Testis (tissue), 3 donors: ENCODE data around the gene EFNA2. TPM values are rescaled to one million over a fixed set of nuclear protein-coding genes. Genes with fewer than 3 reads are reported as not detected.

ENCODE experiments used
- DNase-seq: peaks from one replicate; pipeline ENCODE4 v3.0.0-alpha.2; 2019
- H3K27ac ChIP-seq, 2 donors: fragments of 200-600 bp; sonication (generic); one replicate each; pipeline ENCODE4 v1.5.1; 2019
- H3K27me3 ChIP-seq: fragments of 200-600 bp; sonication (generic); one replicate; pipeline ENCODE4 v1.5.1; 2019
- H3K36me3 ChIP-seq: fragments of 200-600 bp; sonication (generic); one replicate; pipeline ENCODE4 v1.5.1; 2017; ENCODE audit warnings: low read depth; ENCODE audit errors: missing control alignments
- H3K4me1 ChIP-seq: fragments of 200-600 bp; sonication (generic); one replicate; pipeline ENCODE4 v1.5.1; 2019
- H3K4me3 ChIP-seq, 2 donors: fragments of 200-600 bp; sonication (generic); one replicate each; pipeline ENCODE4 v1.5.1; 2017 to 2019
- H3K9me3 ChIP-seq: fragments of 200-600 bp; sonication (generic); one replicate; pipeline ENCODE4 v1.5.1; 2017
- POLR2A ChIP-seq: fragments of 450-650 bp; IDR thresholded peaks from one replicate; pipeline ENCODE4 v1.6.1; 2017; ENCODE audit warnings: antibody characterized with exemption, mild to moderate bottlenecking, moderate library complexity
- WGBS, 2 donors: methylation state at CpG; one replicate each; pipeline ENCODE4 v1.1.5; 2018; 5-methylcytosine and 5-hydroxymethylcytosine counted together
- intact Hi-C: fragments of 100-400 bp; cut with DNase I; formaldehyde crosslinking; loops from one replicate; pipeline ENCODE4 v1.15.1; 2023; ENCODE audit warnings: low total_unique reads
- polyA plus RNA-seq: library from polyadenylated mRNA; stranded (reverse); fragments of 350-450 nt; fragmentation: Illumina TruSeq; extraction: RNeasy Lipid Tissue Mini Kit (QIAGEN cat#74804); gene quantifications from one replicate; pipeline ENCODE4 v1.2.3, GENCODE V29; 2014; ENCODE audit warnings: low read depth, low replicate concordance; ENCODE audit not compliant: insufficient read depth
- total RNA-seq, 2 donors: library from RNA; depleted of rRNA; stranded (reverse); fragments of >200 nt; gene quantifications; one replicate each; pipeline ENCODE4 v1.2.3, GENCODE V29; 2016
- TF ChIP-seq, protein P1 (sequence below), 3 experiments: fragments of 450-650 bp in 2 of 3; fragments of 200-600 bp in 1 of 3; sonication (generic) in 1 of 3; IDR thresholded peaks; one replicate each; pipeline ENCODE4 v1.5.1; 2016 to 2019; ENCODE audit warnings: antibody characterized with exemption in 3 of 3, mild to moderate bottlenecking in 2 of 3, moderate library complexity in 1 of 3

The EFNA2 gene
- total and polyA plus RNA-seq, 3 donors from 2014 or later, result 0.61 to 2.9 (median 1.5) TPM

DNA sequence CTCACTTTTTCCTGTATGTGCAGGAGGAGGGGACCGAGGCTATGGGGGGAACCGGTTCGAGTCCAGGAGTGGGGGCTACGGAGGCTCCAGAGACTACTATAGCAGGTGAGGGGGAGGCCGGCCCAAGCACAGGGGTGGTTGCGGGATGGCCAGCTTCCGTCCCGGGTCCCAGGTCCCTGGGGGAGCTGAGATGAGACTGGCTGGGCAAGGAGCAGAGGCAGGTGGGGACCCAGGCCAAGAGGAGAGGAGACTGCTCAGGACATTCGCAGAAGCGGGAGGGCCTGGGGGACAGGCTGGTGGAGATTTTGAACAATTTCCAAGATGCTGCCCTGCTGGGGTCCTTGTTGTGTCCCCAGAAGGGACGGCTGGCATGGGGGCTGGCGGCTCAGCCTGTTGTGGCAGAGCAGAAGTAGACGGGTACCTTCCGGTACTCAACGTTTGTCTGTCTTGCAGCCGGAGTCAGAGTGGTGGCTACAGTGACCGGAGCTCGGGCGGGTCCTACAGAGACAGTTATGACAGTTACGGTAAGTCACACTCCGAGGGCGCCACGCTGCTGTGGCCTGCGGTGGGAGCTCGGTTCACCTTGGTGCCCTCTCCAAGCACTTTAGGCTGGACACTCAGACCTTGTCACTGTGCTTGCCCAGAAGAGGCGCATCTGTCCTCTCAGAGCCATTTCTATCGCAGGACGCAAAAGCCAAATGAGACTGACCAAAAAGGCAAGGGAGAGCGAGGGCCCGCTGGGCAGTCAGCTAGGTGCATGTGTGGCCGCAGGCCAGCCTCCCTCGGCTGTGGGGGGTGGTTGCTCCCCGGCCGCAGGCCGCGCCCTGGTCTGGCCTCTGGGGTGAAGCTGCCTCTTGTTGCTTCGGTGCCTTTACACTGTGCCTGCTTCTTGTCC is 13.9 kb upstream of the EFNA2 start:
- peak overlapping the region in 1 of 2 donors; percentile 100 for H3K27ac ChIP-seq
- intact Hi-C loops, result no loop called here
- DNase-seq, result no peak
- H3K9me3 ChIP-seq, result no peaks in the 10 kb centered on the region
- TF ChIP-seq, protein P1, sequence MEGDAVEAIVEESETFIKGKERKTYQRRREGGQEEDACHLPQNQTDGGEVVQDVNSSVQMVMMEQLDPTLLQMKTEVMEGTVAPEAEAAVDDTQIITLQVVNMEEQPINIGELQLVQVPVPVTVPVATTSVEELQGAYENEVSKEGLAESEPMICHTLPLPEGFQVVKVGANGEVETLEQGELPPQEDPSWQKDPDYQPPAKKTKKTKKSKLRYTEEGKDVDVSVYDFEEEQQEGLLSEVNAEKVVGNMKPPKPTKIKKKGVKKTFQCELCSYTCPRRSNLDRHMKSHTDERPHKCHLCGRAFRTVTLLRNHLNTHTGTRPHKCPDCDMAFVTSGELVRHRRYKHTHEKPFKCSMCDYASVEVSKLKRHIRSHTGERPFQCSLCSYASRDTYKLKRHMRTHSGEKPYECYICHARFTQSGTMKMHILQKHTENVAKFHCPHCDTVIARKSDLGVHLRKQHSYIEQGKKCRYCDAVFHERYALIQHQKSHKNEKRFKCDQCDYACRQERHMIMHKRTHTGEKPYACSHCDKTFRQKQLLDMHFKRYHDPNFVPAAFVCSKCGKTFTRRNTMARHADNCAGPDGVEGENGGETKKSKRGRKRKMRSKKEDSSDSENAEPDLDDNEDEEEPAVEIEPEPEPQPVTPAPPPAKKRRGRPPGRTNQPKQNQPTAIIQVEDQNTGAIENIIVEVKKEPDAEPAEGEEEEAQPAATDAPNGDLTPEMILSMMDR (IDR thresholded peaks at IDR 0.05), result no peak
- no peak for TF ChIP-seq POLR2A
- H3K27me3 ChIP-seq, result no peaks in the 10 kb centered on the region
- 60 to 75% methylated on average over 20 to 37 of the region's 37 CpGs for WGBS, 2 donors
- H3K4me3 ChIP-seq, result no peak overlapping the region
- peaks cover 78% of the 10 kb centered on the region for H3K4me1 ChIP-seq
- H3K36me3 ChIP-seq, result no peaks in the 10 kb centered on the region

GRCh38 chr19:1272423-1273262 is 13.0 kb upstream of the EFNA2 start:
- Histone ChIP-seq H3K4me1 (peaks cover 71% of the 10 kb centered on the region), H3K4me3 (no peak overlapping the region), H3K27me3 (no peaks in the 10 kb centered on the region), H3K36me3 (no peaks in the 10 kb centered on the region), H3K9me3 (no peaks in the 10 kb centered on the region), H3K27ac (peak overlapping the region in 1 of 2 donors; percentile 14)
- intact Hi-C loops, result no loop called here
- DNase-seq, result no peak
- 78 to 82% methylated on average over 33 of the region's 33 CpGs for WGBS, 2 donors
- TF ChIP-seq POLR2A, result no peak
- TF ChIP-seq, protein P1 (IDR thresholded peaks at IDR 0.05), result no peak

DNA sequence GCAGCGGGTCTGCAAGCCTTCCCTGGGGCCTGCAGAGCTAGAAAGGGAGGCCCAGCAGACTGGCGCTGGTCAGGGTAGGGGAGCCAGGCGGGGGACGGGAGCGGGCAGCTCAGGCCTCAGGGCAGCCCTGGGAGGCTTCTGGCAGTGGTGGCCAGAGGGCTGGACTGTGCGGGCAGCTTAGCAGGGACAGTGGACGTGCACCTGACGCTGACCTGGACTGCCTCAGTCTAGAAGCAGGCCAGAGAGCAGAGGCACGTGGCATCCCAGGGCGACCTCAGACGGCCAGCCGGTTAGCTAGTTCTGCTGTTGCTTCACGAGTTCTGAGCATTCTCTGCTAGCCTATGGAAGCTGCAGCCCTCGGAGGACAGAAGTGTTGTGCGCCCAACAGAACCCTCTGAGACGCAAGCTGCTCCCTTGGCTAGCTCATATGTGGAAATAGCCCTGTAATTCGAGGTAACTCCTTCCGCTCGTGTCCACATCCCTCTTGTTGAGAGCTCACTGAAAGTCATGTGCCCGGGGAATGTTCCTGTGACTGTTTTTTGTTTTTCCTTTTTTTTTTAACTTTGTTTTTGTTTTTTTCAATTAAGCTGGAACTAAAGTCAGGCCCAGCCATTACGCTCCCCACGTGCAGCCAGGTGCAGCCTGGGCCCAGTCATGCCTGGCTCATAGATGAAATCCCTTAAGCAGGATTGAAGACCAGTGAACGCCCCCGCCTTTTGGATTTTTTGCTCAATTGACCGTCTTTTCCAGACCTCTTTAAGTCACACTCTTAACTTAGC is 12.2 kb upstream of the EFNA2 start:
- Histone ChIP-seq H3K36me3 (no peaks in the 10 kb centered on the region), H3K27ac (no peak overlapping the region), H3K4me3 (no peak overlapping the region), H3K27me3 (no peaks in the 10 kb centered on the region), H3K4me1 (peaks cover 63% of the 10 kb centered on the region), H3K9me3 (no peaks in the 10 kb centered on the region)
- DNase-seq, result no peak
- intact Hi-C loops, result no loop called here
- TF ChIP-seq, protein P1 (IDR thresholded peaks at IDR 0.05), result no peak
- TF ChIP-seq POLR2A, result no peak
- 72% methylated on average over 25 of the region's 25 CpGs for WGBS, 2 donors

DNA sequence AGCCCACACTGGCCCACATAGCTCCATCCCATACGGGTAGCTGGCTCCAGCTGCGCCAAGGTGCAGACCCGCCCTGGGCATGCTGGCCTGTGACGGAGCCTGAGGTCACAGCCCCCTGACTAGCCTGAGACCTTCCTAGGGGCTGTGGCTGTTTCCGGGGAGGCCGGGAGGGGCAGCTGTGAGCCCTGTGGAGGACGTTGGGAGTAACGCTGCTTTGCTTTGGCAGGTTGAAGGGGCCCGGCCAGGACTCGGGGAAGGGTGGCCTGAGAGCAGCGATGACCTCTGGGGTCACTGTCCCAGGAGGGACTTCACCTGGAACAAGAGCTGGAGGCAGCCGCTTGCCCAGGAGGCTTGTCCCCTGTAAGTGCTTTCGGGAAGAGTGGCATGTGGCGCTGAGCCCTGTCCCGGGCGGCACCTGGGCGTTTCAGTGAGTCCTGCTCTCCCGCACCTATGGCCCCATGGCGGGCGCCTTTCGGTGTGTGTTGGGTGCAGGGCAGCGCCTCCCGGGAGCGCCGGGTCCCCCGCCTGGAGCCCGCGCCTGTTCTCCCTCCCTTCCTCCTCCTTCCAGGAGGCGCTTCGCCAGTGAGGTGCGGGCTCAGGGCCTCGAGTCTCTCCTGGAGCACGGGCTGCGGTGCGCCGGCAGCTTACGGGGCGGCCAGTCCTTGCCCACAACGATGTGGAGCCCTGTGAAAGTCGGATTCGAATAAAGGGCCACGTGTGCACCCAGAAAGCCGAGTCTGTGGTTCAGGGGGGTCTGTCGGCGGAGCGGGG is 11.4 kb upstream of the EFNA2 start:
- peak overlapping the region; percentile 68 to 71 for H3K4me3 ChIP-seq
- intact Hi-C loops, result no loop called here

More for the DNA sequence above, 11.4 kb upstream of the EFNA2 start:
- Histone ChIP-seq H3K27ac (peak overlapping the region; percentile 93 to 99), H3K9me3 (no peaks in the 10 kb centered on the region), H3K4me1 (peaks cover 58% of the 10 kb centered on the region), H3K27me3 (no peaks in the 10 kb centered on the region), H3K36me3 (no peaks in the 10 kb centered on the region)
- TF ChIP-seq POLR2A, result no peak
- TF ChIP-seq, protein P1 (IDR thresholded peaks at IDR 0.05), result no peak
- 54 to 57% methylated on average over 16 to 45 of the region's 46 CpGs for WGBS, 2 donors
- DNase-seq, result no peak
